ENCODE results near the gene FOXN3.

DNA sequence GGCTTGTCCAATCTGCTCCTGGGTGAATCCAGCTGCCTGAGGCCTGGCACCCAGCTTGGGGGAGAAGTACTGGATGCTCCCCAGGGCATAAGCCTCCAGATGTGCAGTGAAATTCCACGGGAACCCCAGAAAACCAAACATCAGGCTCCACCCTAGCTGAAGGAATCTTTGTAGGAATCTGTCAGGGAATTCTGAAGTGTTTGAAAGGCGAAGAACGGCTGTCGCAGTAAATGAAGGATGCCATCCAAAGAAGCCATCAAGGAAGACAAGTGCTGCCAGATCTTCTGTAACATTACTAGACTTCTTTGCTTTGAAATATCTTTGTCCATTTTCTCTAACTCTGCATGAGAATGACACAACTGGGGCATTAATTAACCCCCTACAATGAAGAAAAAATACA, 219.4 kb downstream of the FOXN3 start:
- TF ChIP-seq, protein P1, sequence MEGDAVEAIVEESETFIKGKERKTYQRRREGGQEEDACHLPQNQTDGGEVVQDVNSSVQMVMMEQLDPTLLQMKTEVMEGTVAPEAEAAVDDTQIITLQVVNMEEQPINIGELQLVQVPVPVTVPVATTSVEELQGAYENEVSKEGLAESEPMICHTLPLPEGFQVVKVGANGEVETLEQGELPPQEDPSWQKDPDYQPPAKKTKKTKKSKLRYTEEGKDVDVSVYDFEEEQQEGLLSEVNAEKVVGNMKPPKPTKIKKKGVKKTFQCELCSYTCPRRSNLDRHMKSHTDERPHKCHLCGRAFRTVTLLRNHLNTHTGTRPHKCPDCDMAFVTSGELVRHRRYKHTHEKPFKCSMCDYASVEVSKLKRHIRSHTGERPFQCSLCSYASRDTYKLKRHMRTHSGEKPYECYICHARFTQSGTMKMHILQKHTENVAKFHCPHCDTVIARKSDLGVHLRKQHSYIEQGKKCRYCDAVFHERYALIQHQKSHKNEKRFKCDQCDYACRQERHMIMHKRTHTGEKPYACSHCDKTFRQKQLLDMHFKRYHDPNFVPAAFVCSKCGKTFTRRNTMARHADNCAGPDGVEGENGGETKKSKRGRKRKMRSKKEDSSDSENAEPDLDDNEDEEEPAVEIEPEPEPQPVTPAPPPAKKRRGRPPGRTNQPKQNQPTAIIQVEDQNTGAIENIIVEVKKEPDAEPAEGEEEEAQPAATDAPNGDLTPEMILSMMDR (IDR thresholded peaks at IDR 0.05), result no peak
- no peak for TF ChIP-seq POLR2A (IDR thresholded peaks at IDR 0.05)
